Tibial artery (tissue), 4 donors: ENCODE data around the gene CLEC11A.
"Not testable (repeated sequence)": the region's sequence is repeated elsewhere in the genome, so short reads cannot be mapped to it uniquely, and the experiment has no call there.

Source experiments
- DNase-seq, 2 donors: peaks; one replicate each; pipeline ENCODE4 v3.0.0-alpha.2; 2019
- H3K27ac ChIP-seq, 2 donors: fragments of 200-600 bp; sonication (generic) in 1 of 2; 1 replicate in 1 of 2; 2 replicates in 1 of 2; pipeline ENCODE4 v1.5.1; 2018 to 2019; ENCODE audit warnings: mild to moderate bottlenecking in 1 of 2
- H3K27me3 ChIP-seq, 2 donors: fragments of 200-600 bp; sonication (generic) in 1 of 2; one replicate each; pipeline versions ENCODE4 v1.5.1 to v1.6.0; 2016 to 2019
- H3K36me3 ChIP-seq, 3 donors: fragments of 200-600 bp; sonication (generic) in 2 of 3; one replicate each; pipeline ENCODE4 v1.5.1; 2016 to 2019; ENCODE audit warnings: mild to moderate bottlenecking in 2 of 3
- H3K4me1 ChIP-seq, 4 donors: fragments of 200-600 bp; sonication (generic) in 2 of 4; 1 replicate in 3 of 4; 2 replicates in 1 of 4; pipeline ENCODE4 v1.5.1; 2016 to 2019
- H3K4me3 ChIP-seq, 2 donors: fragments of 200-600 bp; sonication (generic) in 1 of 2; 1 replicate in 1 of 2; 2 replicates in 1 of 2; pipeline ENCODE4 v1.5.1; 2018 to 2019; ENCODE audit warnings: mild to moderate bottlenecking in 2 of 2
- H3K9me3 ChIP-seq, 3 donors: fragments of 200-600 bp; sonication (generic) in 1 of 3; one replicate each; pipeline ENCODE4 v1.5.1; 2016 to 2019
- CTCF ChIP-seq, 2 experiments: fragments of 200-600 bp in 1 of 2; fragments of 450-650 bp in 1 of 2; IDR thresholded peaks; one replicate each; pipeline ENCODE4 v1.5.1; 2017 to 2019; ENCODE audit warnings: antibody characterized with exemption in 2 of 2, mild to moderate bottlenecking in 1 of 2, moderate library complexity in 1 of 2
- intact Hi-C: fragments of 100-400 bp; cut with DNase I; formaldehyde crosslinking; loops from one replicate; pipeline ENCODE4 v1.15.0; 2023; ENCODE audit warnings: low total_unique reads

The CLEC11A gene

GRCh38 chr19:50750010-50750409, 26.8 kb downstream of the CLEC11A start:
- Histone ChIP-seq H3K9me3 (no peaks in the 10 kb centered on the region), H3K4me3 (no peak overlapping the region), H3K36me3 (no peaks in the 10 kb centered on the region), H3K4me1 (no peaks in the 10 kb centered on the region), H3K27me3 (peaks cover 0 to 23% of the 10 kb centered on the region in 2 donors), H3K27ac (no peak overlapping the region)
- no peak for DNase-seq
- TF ChIP-seq CTCF (IDR thresholded peaks at IDR 0.05) = no peak
- intact Hi-C loops = no loop called here

DNA sequence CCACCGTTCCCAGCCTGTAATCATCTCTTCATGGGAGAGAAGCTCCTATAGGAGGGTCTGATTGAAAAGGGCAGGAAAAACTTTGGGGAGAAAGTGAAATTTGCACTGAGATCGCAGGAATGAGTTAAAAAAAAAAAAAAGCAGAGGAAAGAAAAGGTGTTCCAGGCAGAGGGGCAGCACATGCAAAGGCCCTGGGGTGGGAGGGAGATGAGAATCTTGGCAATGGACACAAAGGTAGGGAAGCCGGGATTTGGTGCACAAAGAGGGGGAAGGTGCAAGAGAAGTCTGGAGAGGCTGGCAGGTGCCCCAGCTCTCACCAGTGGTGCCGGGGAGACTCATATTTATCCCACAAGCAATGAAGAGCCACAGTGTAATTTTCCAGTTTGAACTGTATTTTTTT, 30.7 kb downstream of the CLEC11A start:
- no peak for TF ChIP-seq CTCF (IDR thresholded peaks at IDR 0.05)
- intact Hi-C loops = no loop called here
- no peaks in the 10 kb centered on the region for H3K4me1 ChIP-seq
- peaks cover 0 to 14% of the 10 kb centered on the region in 2 donors for H3K27me3 ChIP-seq
- H3K4me3 ChIP-seq = no peak overlapping the region
- H3K36me3 ChIP-seq = no peaks in the 10 kb centered on the region
- H3K9me3 ChIP-seq = no peaks in the 10 kb centered on the region
- H3K27ac ChIP-seq = no peak overlapping the region
- DNase-seq = no peak

DNA sequence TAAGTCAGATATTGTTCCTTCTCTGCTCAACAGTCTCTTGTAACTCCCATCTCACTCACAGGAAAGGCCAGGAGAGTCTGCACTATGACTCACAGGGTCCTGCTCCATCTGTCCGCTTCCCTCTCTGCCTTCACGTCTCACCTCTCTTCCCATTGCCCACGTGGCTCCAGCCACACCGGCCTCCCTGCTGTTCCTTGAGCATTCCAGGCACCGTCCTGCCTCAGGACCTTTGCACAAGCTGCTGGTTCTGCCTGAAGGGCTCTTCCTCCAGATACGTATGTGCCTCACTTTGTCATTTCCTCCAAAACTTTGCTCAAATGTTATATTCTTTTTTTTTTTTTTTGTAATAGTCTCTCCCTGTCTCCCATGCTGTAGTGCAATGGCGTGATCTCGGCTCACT, 33.1 kb downstream of the CLEC11A start:
- H3K36me3 ChIP-seq, H3K27ac ChIP-seq, H3K4me3 ChIP-seq, intact Hi-C loops, DNase-seq, H3K9me3 ChIP-seq, H3K4me1 ChIP-seq: not testable (repeated sequence)
- H3K27me3 ChIP-seq = peaks cover 0 to 13% of the 10 kb centered on the region in 2 donors

DNA sequence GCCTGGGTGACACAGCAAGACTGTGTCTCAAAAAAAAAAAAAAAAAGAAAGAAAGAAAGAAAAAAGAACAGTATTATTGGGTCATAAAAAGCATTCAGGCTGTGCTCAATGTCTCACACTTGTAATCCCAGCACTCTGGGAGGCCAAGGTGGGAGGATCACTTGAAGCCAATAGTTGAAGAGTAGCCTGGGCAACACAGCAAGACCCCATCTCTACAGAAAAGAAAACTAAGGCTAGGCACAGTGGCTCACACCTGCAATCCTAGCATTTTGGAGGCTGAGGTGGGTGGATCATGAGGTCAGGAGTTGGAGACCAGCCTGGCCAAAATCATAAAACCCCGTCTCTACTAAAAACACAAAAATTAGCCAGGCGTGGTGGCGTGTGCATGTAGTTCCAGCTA, 34.5 kb downstream of the CLEC11A start:
- H3K9me3 ChIP-seq, intact Hi-C loops, DNase-seq, H3K4me1 ChIP-seq, H3K27ac ChIP-seq, H3K36me3 ChIP-seq, H3K4me3 ChIP-seq: not testable (repeated sequence)
- H3K27me3 ChIP-seq = peaks cover 0 to 14% of the 10 kb centered on the region in 2 donors

- DNase-seq, H3K4me3 ChIP-seq, H3K36me3 ChIP-seq, H3K9me3 ChIP-seq, intact Hi-C loops, H3K4me1 ChIP-seq, H3K27ac ChIP-seq: not testable (repeated sequence)
- peaks cover 0 to 13% of the 10 kb centered on the region in 2 donors for H3K27me3 ChIP-seq
Observed at GRCh38 chr19:50759076-50759475, 35.9 kb downstream of the CLEC11A start.

DNA sequence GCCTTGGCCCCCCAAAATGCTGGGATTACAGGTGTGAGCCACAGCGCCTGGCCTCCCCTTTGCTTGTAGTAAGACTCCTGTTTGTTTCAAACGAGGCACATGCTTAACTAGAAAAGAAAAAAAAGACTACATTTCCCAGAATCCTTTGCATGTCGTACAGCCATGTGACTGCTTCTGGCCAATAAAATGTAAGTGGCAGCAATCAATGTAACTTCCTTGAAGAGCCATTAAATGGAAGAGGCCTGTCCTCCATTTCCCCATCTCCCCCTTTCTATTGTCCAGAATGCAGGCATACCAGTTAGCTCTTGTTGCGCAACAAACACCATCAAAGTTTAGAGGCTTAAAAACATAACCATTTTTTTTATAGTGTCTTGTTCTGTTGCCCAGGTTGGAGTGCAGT, 36.7 kb downstream of the CLEC11A start:
- TF ChIP-seq CTCF (IDR thresholded peaks at IDR 0.05) = no peak
- H3K4me3 ChIP-seq = no peak overlapping the region
- H3K9me3 ChIP-seq = no peaks in the 10 kb centered on the region
- no peaks in the 10 kb centered on the region for H3K36me3 ChIP-seq
- peaks cover 0 to 13% of the 10 kb centered on the region in 2 donors for H3K27me3 ChIP-seq
- intact Hi-C loops = no loop called here
- H3K4me1 ChIP-seq = no peaks in the 10 kb centered on the region
- no peak for DNase-seq
- no peak overlapping the region for H3K27ac ChIP-seq

- intact Hi-C loops = not testable (repeated sequence)
Observed at GRCh38 chr19:50761501-50761900, 38.3 kb downstream of the CLEC11A start.

DNA sequence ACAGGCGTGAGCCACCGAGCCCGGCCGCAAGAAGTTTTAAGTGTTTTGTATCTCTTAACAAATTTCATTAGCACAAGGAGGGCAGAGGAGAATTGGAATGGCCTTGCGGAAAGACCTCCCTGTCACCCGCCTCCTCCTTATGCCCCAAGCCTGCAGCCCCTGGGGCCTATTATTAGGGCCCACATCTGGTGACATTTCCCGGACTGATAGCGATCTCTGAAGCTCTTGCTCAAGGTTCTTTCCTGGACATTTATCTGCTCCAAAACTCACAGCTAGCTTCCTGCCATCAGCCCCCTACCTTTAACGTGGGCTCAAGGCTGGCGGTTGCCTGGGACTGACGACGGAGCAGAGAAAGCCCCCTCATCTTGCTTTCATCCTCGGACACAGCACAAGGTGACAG, 40.4 kb downstream of the CLEC11A start:
- H3K27me3 ChIP-seq = peaks cover 0 to 11% of the 10 kb centered on the region in 2 donors
- intact Hi-C loops, H3K36me3 ChIP-seq, H3K4me3 ChIP-seq, H3K27ac ChIP-seq, H3K4me1 ChIP-seq, H3K9me3 ChIP-seq, DNase-seq: not testable (repeated sequence)

More at GRCh38 chr19:50761501-50761900, 38.3 kb downstream of the CLEC11A start:
- H3K27me3 ChIP-seq = peaks cover 0 to 11% of the 10 kb centered on the region in 2 donors
- not testable (repeated sequence) for H3K36me3 ChIP-seq, H3K27ac ChIP-seq, DNase-seq, H3K4me3 ChIP-seq, H3K4me1 ChIP-seq, H3K9me3 ChIP-seq
